ENCODE measurements around the gene AVPR1A. TPM values are rescaled to one million over a fixed set of nuclear protein-coding genes. Genes with fewer than 3 reads are reported as not detected.

The AVPR1A gene
- total and polyA plus RNA-seq, 2 donors (not counting 1 experiment from before 2014, with no cell fraction given), result not detected

GRCh38 chr12:63196168-63196567, 45.2 kb upstream of the AVPR1A start:
- ChIA-PET POLR2A (no interaction called here), CTCF (no interaction called here)
- H2AFZ ChIP-seq (ENCODE audit: insufficient read depth, low read depth, low read length, poor library complexity, severe bottlenecking), result no peak overlapping the region
- no peaks in the 10 kb centered on the region for H3K4me1 ChIP-seq (ENCODE audit: control insufficient read depth in 2 of 2, insufficient read depth in 2 of 2, low read length in 2 of 2)
- TF ChIP-seq CTCF (IDR thresholded peaks at IDR 0.05), result no peak
- TF ChIP-seq EZH2 (IDR thresholded peaks at IDR 0.05; ENCODE audit: borderline replicate concordance, insufficient read depth, low read depth, low read length, poor library complexity, severe bottlenecking), result no peak
- Mint-ChIP-seq H3K9me3 (ENCODE audit: insufficient read depth) (peaks cover 2% of the 10 kb centered on the region), H3K27me3 (no peaks in the 10 kb centered on the region), H3K4me3 (no peak overlapping the region), H3K27ac (no peak overlapping the region), H3K4me1 (no peaks in the 10 kb centered on the region)
- H4K20me1 ChIP-seq (ENCODE audit: control insufficient read depth, insufficient read depth, low read length, poor library complexity, severe bottlenecking), result no peaks in the 10 kb centered on the region
- H3K9ac ChIP-seq (ENCODE audit: low read length), result no peak overlapping the region
- H3K9me3 ChIP-seq (ENCODE audit: control extremely low read depth in 1 of 3, control insufficient read depth in 2 of 3, insufficient read depth in 1 of 3, low read length in 2 of 3), result no peaks in the 10 kb centered on the region
- intact Hi-C loops (cut with micrococcal nuclease), result no loop called here
- no peak overlapping the region for H3K27ac ChIP-seq (ENCODE audit: low read length in 2 of 2)
- 93% methylated on average over 4 of the region's 7 CpGs for WGBS (ENCODE audit: insufficient coverage)
- DNase-seq (no peak), ATAC-seq (ENCODE audit: low read depth) (no peak)
- no peak overlapping the region for H3K4me3 ChIP-seq (ENCODE audit: control extremely low read depth in 1 of 5, extremely low read depth in 1 of 5, insufficient read depth in 1 of 5, low read depth in 2 of 5, low read length in 4 of 5)
- H3K27me3 ChIP-seq (replicated peaks in 1 of 4; ENCODE audit: control extremely low read depth in 1 of 4, control insufficient read depth in 3 of 4, insufficient read depth in 4 of 4, low read length in 3 of 4), result no peaks in the 10 kb centered on the region
- no peak overlapping the region for H3K4me2 ChIP-seq (replicated peaks; ENCODE audit: low read depth, low read length, poor library complexity, severe bottlenecking)
- no peaks in the 10 kb centered on the region for H3K79me2 ChIP-seq (ENCODE audit: control insufficient read depth, insufficient read depth, low read length)
- H3K36me3 ChIP-seq (replicated peaks in 1 of 2; ENCODE audit: control extremely low read depth in 1 of 2, control insufficient read depth in 1 of 2, extremely low read depth in 1 of 2, insufficient read depth in 2 of 2, low read length in 1 of 2), result no peaks in the 10 kb centered on the region

GRCh38 chr12:63179224-63179623, 28.2 kb upstream of the AVPR1A start:
- no peaks in the 10 kb centered on the region for H3K4me1 Mint-ChIP-seq
- H3K4me1 ChIP-seq (ENCODE audit: control insufficient read depth in 2 of 2, insufficient read depth in 2 of 2, low read length in 2 of 2), result no peaks in the 10 kb centered on the region
- no peak overlapping the region for H2AFZ ChIP-seq (ENCODE audit: insufficient read depth, low read depth, low read length, poor library complexity, severe bottlenecking)
- no peak overlapping the region for H3K9ac ChIP-seq (ENCODE audit: low read length)
- no peak overlapping the region for H3K27ac Mint-ChIP-seq
- no peak overlapping the region for H3K27ac ChIP-seq (ENCODE audit: low read length in 2 of 2)
- ATAC-seq (ENCODE audit: low read depth) (no peak), DNase-seq (no peak)
- H3K4me3 Mint-ChIP-seq, result no peak overlapping the region
- peaks cover 0 to 16% (median 14%) of the 10 kb centered on the region in 3 donors for H3K9me3 ChIP-seq (ENCODE audit: control extremely low read depth in 1 of 3, control insufficient read depth in 2 of 3, insufficient read depth in 1 of 3, low read length in 2 of 3)
- TF ChIP-seq EZH2 (IDR thresholded peaks at IDR 0.05; ENCODE audit: borderline replicate concordance, insufficient read depth, low read depth, low read length, poor library complexity, severe bottlenecking) (no peak), CTCF (IDR thresholded peaks at IDR 0.05) (no peak)
- no peak overlapping the region for H3K4me2 ChIP-seq (replicated peaks; ENCODE audit: low read depth, low read length, poor library complexity, severe bottlenecking)
- WGBS (ENCODE audit: insufficient coverage), result 67% methylated on average over 2 of the region's 2 CpGs
- H4K20me1 ChIP-seq (ENCODE audit: control insufficient read depth, insufficient read depth, low read length, poor library complexity, severe bottlenecking), result no peaks in the 10 kb centered on the region
- intact Hi-C loops (cut with micrococcal nuclease), result no loop called here
- H3K27me3 ChIP-seq (replicated peaks in 1 of 4; ENCODE audit: control extremely low read depth in 1 of 4, control insufficient read depth in 3 of 4, insufficient read depth in 4 of 4, low read length in 3 of 4), result no peaks in the 10 kb centered on the region
- peaks cover 20% of the 10 kb centered on the region for H3K9me3 Mint-ChIP-seq (ENCODE audit: insufficient read depth)
- no peak overlapping the region for H3K4me3 ChIP-seq (ENCODE audit: control extremely low read depth in 1 of 5, extremely low read depth in 1 of 5, insufficient read depth in 1 of 5, low read depth in 2 of 5, low read length in 4 of 5)
- H3K27me3 Mint-ChIP-seq, result no peaks in the 10 kb centered on the region
- POLR2A ChIA-PET, result no interaction called here
- no peaks in the 10 kb centered on the region for H3K36me3 ChIP-seq (replicated peaks in 1 of 2; ENCODE audit: control extremely low read depth in 1 of 2, control insufficient read depth in 1 of 2, extremely low read depth in 1 of 2, insufficient read depth in 2 of 2, low read length in 1 of 2)
- no peaks in the 10 kb centered on the region for H3K79me2 ChIP-seq (ENCODE audit: control insufficient read depth, insufficient read depth, low read length)
- CTCF ChIA-PET, result no interaction called here

Data from B cell (primary cell).